IMR-90 (cell line): ENCODE results near the gene RSU1. TPM values are rescaled to one million over a fixed set of nuclear protein-coding genes. Genes with fewer than 3 reads are reported as not detected.
"Not testable (repeated sequence)": the region's sequence is repeated elsewhere in the genome, so short reads cannot be mapped to it uniquely, and the experiment has no call there.

Source experiments
- ATAC-seq: fragments of 200-7000 bp; cut with Tn5 transposase; 2 replicates; pipeline ENCODE4 v1.9.1; 2020; ENCODE audit warnings: low read depth, mild to moderate bottlenecking, moderate library complexity
- BruUV-seq: library from RNA; stranded (reverse); fragments of 400-500 nt; replicated peaks from 2 replicates; lab custom pipeline; 2021; lab: Mats Ljungman, UMichigan
- CTCF ChIA-PET: fragments of 300-600 bp; formaldehyde crosslinking; extraction: SDS; loops from one replicate; lab custom pipeline; 2021; ENCODE audit warnings: antibody characterized with exemption; lab: Yijun Ruan, JAX
- POLR2A ChIA-PET: fragments of 300-600 bp; sonication (Branson Sonifier 250); formaldehyde crosslinking; loops from one replicate; lab custom pipeline; 2022; ENCODE audit warnings: antibody characterized with exemption; ENCODE audit not compliant: unreplicated experiment; lab: Charles Lee
- DNase-seq: peaks from one replicate; pipeline ENCODE4 v3.0.0; 2013
- H2AFZ ChIP-seq: replicated peaks from 2 replicates; pipeline ENCODE3; 2013; ENCODE audit warnings: low read length, mild to moderate bottlenecking; ENCODE audit not compliant: poor library complexity
- H2AK5ac ChIP-seq: 2 replicates; pipeline ENCODE4 v1.6.1; 2013; ENCODE audit warnings: low read depth, low read length, inconsistent platforms
- H2AK9ac ChIP-seq: replicated peaks from 2 replicates; pipeline ENCODE3; 2013; ENCODE audit warnings: mild to moderate bottlenecking, low read depth, low read length, moderate library complexity; ENCODE audit not compliant: poor library complexity
- H2BK120ac ChIP-seq: 2 replicates; pipeline ENCODE4 v1.6.1; 2013; ENCODE audit warnings: low read depth, low read length, inconsistent platforms
- H2BK15ac ChIP-seq: 3 replicates; pipeline ENCODE4 v1.6.1; 2013; ENCODE audit warnings: low read depth, low read length, inconsistent platforms
- H2BK20ac ChIP-seq: 2 replicates; pipeline ENCODE4 v1.6.1; 2013; ENCODE audit warnings: low read depth, mild to moderate bottlenecking, inconsistent platforms, low read length, moderate library complexity
- H2BK5ac ChIP-seq: 2 replicates; pipeline ENCODE4 v1.6.1; 2013; ENCODE audit warnings: mild to moderate bottlenecking, low read depth, low read length, inconsistent platforms; ENCODE audit not compliant: poor library complexity, severe bottlenecking
- H3K14ac ChIP-seq: replicated peaks from 2 replicates; pipeline ENCODE4 v1.6.1; 2013; ENCODE audit warnings: low read depth, low read length, inconsistent platforms
- H3K18ac ChIP-seq: 2 replicates; pipeline ENCODE4 v1.6.1; 2013; ENCODE audit warnings: low read depth, low read length, control low read depth
- H3K23ac ChIP-seq: 2 replicates; pipeline ENCODE4 v1.6.1; 2013; ENCODE audit warnings: low read depth, low read length, inconsistent platforms
- H3K27ac ChIP-seq: 2 replicates; pipeline ENCODE4 v1.5.1; 2013; ENCODE audit warnings: mild to moderate bottlenecking, control low read depth, low read length; ENCODE audit not compliant: insufficient read depth
- H3K27me3 ChIP-seq: 2 replicates; pipeline ENCODE4 v1.6.1; 2013; ENCODE audit warnings: low read length; ENCODE audit not compliant: control insufficient read depth, insufficient read depth
- H3K36me3 ChIP-seq: 2 replicates; pipeline ENCODE4 v1.6.1; 2013; ENCODE audit warnings: low read length, mixed read lengths; ENCODE audit not compliant: control insufficient read depth, insufficient read depth
- H3K4ac ChIP-seq: 2 replicates; pipeline ENCODE4 v1.6.1; 2013; ENCODE audit warnings: low read depth, low read length, inconsistent platforms
- H3K4me1 ChIP-seq: 2 replicates; pipeline ENCODE4 v1.6.1; 2013; ENCODE audit warnings: low read length, mixed read lengths; ENCODE audit not compliant: control insufficient read depth, insufficient read depth
- H3K4me2 ChIP-seq: 2 replicates; pipeline ENCODE4 v1.6.1; 2013; ENCODE audit warnings: low read depth, mild to moderate bottlenecking, control low read depth, low read length, moderate library complexity
- H3K4me3 ChIP-seq: 2 replicates; pipeline ENCODE4 v1.5.1; 2013; ENCODE audit warnings: low read depth, mild to moderate bottlenecking, control low read depth, low read length, moderate library complexity; ENCODE audit not compliant: insufficient read depth
- H3K56ac ChIP-seq: 2 replicates; pipeline ENCODE4 v1.6.1; 2013; ENCODE audit warnings: low read length, inconsistent platforms; ENCODE audit not compliant: insufficient read depth; ENCODE audit errors: extremely low read depth
- H3K79me1 ChIP-seq, 2 experiments: 2 replicates each; pipeline ENCODE4 v1.6.1; 2013; ENCODE audit warnings: low read length in 2 of 2, inconsistent platforms in 1 of 2, low read depth in 1 of 2
- H3K9ac ChIP-seq: 2 replicates; pipeline ENCODE4 v1.6.1; 2013; ENCODE audit warnings: low read depth, low read length, control low read depth
- H3K9me1 ChIP-seq: 2 replicates; pipeline ENCODE4 v1.6.1; 2013; ENCODE audit warnings: low read length, inconsistent platforms; ENCODE audit not compliant: insufficient read depth
- H3K9me3 ChIP-seq: 2 replicates; pipeline ENCODE4 v1.6.1; 2013; ENCODE audit warnings: low read length; ENCODE audit not compliant: control insufficient read depth, insufficient read depth
- H4K20me1 ChIP-seq: 2 replicates; pipeline ENCODE4 v1.6.1; 2013; ENCODE audit warnings: low read length, inconsistent platforms; ENCODE audit not compliant: insufficient read depth
- H4K5ac ChIP-seq: 2 replicates; pipeline ENCODE4 v1.6.1; 2013; ENCODE audit warnings: mild to moderate bottlenecking, low read depth, low read length, control low read depth
- H4K8ac ChIP-seq, 2 experiments: 2 replicates each; pipeline ENCODE4 v1.6.1; 2013; ENCODE audit warnings: low read depth in 2 of 2, low read length in 2 of 2, control low read depth in 1 of 2, inconsistent platforms in 1 of 2
- H4K91ac ChIP-seq: 2 replicates; pipeline ENCODE4 v1.6.1; 2013; ENCODE audit warnings: low read depth, low read length, inconsistent platforms; ENCODE audit not compliant: insufficient read depth
- WGBS, 2 experiments: methylation state at CpG; one replicate each; pipeline versions ENCODE4 v1.1.5 to v1.1.7; 2013; ENCODE audit warnings: missing lambda C conversion rate in 2 of 2; ENCODE audit not compliant: insufficient read length in 1 of 2; ENCODE audit errors: extremely low coverage in 2 of 2; 5-methylcytosine and 5-hydroxymethylcytosine counted together
- dilution Hi-C: fragments of 300-500 bp; cut with HindIII; formaldehyde crosslinking; loops from one replicate; pipeline ENCODE4 v1.14.3; 2018; ENCODE audit warnings: low sequenced_read_pairs; ENCODE audit not compliant: unreplicated experiment
- in situ Hi-C: fragments of 300-500 bp; cut with MboI; formaldehyde crosslinking; loops from 3 replicates; pipeline ENCODE4 v1.14.3; 2019; ENCODE audit warnings: low sequenced_read_pairs, inconsistent platforms, mixed read lengths
- intact Hi-C: fragments of 100-400 bp; cut with micrococcal nuclease; formaldehyde crosslinking; loops from 2 replicates; pipeline ENCODE4 v1.10.0; 2022
- polyA plus RNA-seq, 3 experiments: library from polyadenylated mRNA; depleted of rRNA; stranded (reverse); fragments of >200 nt; gene quantifications; 2 replicates each; pipeline ENCODE4 v1.2.3, GENCODE V29; 2012; ENCODE audit warnings: low replicate concordance in 1 of 3
- total RNA-seq: library from RNA; depleted of rRNA; stranded (reverse); fragments of >200 nt; gene quantifications from 2 replicates; pipeline ENCODE4 v1.2.3, GENCODE V29; 2012

The RSU1 gene
- total and polyA plus RNA-seq, 2 of the 4 experiments (the other 2 are of a cell fraction): 134 to 148 TPM

GRCh38 chr10:16827474-16827873, 10.2 kb upstream of the RSU1 start:
- H3K27ac ChIP-seq, H3K27me3 ChIP-seq, H4K5ac ChIP-seq, intact Hi-C loops, H3K4me3 ChIP-seq, H3K9me3 ChIP-seq, BruUV-seq, H3K14ac ChIP-seq, ATAC-seq, H4K20me1 ChIP-seq, H3K23ac ChIP-seq, H3K9me1 ChIP-seq, POLR2A ChIA-PET, H2AK9ac ChIP-seq, H3K36me3 ChIP-seq, H3K4me2 ChIP-seq, H2BK15ac ChIP-seq, H2BK5ac ChIP-seq, H2AFZ ChIP-seq, H2BK120ac ChIP-seq, dilution Hi-C loops, DNase-seq, H3K18ac ChIP-seq, H2BK20ac ChIP-seq, H3K9ac ChIP-seq, H3K56ac ChIP-seq, H4K8ac ChIP-seq, H2AK5ac ChIP-seq, H3K4ac ChIP-seq, H3K4me1 ChIP-seq, H4K91ac ChIP-seq, H3K79me1 ChIP-seq: not testable (repeated sequence)
- CTCF ChIA-PET: interaction anchor here (0.6 to 1.1 kb wide), 3 partner anchors 10 to 927 kb away, joined by 3 to 4 read pairs (median 3); partner anchors contain the start of gene RSU1
- in situ Hi-C loops: loop anchor here (5.0 to 25.0 kb wide), 3 partner anchors 600 to 1410 kb away; partner anchors contain the start of gene HACD1
- no CpG with 5 or more reads among the region's 8 CpGs for WGBS, 2 experiments
